GM21529 (cell line): Measurements from ENCODE around the gene MARCO.
"Not testable (repeated sequence)": the region's sequence is repeated elsewhere in the genome, so short reads cannot be mapped to it uniquely, and the experiment has no call there.

ENCODE experiments used
- ATAC-seq: cut with Tn5 transposase; IDR thresholded peaks from one replicate; pipeline ENCODE4 v1.9.1; 2021; ENCODE audit not compliant: unreplicated experiment

MARCO gene

DNA sequence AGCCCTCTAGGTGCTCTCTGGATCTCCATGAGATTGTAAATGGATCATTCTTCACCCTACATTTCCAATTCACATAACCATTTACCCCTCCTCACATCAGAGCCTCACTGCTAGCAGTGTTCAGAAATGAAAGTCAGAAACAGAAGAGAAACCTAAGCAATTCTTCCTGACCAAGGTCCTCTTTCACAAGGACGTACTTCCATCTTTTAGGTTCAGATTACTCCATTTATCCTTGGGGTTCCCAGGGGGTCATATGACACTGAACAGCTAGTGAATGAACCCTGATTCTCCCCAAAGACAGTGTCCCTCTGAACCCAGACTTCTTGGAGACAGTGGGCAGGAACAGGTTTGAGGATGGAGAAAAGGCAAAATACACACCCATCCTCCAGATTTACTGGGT, 12.9 kb upstream of the MARCO start:
- ATAC-seq, result no peak

DNA sequence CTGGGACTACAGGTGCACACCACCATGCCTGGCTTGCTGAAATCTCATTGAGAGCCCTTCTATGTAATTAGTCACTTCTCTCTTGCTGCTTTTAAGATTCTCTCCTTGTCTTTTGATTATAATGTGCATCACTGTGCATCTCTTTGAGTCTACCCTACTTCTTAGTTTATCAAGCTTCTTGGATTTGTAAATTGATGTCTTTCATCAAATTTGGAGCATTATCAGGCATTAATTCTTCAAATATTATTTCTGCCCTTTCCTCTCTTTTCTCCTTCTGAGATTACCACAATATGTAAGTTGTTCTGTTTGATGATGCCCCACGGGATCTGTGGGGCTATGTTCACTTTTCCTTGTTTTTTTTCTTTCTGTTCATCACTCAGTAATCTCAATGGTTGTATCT, 9.0 kb upstream of the MARCO start:
- no peak for ATAC-seq

GRCh38 chr2:118936306-118936705, 5.7 kb upstream of the MARCO start:
- ATAC-seq, result no peak

GRCh38 chr2:118936936-118937335, 5.1 kb upstream of the MARCO start:
- no peak for ATAC-seq

- no peak for ATAC-seq
Observed at GRCh38 chr2:118937817-118938216, 4.2 kb upstream of the MARCO start.

DNA sequence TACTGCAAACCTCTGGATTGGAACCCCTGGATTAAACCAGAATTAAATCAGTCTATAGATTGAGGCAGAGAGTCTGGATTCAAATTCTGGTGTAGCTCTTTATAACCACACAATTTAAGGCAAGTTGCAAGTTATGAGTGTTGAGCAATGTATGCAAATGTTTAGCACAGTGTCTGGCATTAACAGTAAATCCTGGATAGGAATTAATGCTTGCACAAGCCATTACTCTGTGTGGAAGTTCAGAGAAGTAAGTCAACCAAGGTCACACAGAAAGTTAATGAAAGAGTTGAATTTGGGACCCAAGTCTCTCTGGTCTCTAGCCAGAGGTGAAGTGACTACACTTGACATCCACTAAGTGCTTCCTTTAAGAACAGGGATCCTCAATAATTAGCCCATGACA, 2.0 kb upstream of the MARCO start:
- no peak for ATAC-seq

DNA sequence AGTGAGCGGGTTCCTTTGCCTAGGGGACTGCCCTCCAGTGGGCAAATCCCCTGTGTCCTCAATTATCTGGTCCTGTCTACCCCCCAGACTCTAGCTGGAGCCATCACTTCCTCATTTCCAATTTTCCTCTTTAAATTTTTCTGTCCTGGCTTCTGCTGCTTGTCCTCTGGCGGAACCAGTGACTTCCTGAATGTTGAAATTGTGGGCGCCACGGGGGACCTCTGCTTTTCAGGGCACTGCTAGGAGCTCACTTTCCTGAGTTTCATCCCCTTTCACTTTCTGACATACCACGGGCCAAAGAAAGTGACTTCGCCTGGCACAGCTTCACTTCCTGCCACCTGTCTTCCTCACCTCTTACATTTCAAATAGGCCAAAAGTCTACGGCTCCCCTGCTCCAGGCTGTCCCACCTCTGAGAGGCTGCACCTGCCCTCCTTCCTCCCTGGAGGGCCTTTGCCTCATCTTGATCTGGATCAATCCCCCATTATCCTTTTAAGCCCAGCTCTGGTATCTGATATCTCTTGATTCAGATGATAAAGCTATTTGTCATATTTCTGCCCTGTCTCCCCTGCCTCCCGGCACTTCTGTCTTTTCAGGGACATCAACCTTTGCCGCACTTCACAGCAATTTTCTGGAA, 1.4 kb upstream of the MARCO start:
- no peak for ATAC-seq

GRCh38 chr2:118943286-118943685, 1.3 kb downstream of the MARCO start:
- ATAC-seq, result no peak

- no peak for ATAC-seq
Observed at GRCh38 chr2:118945881-118946280, 3.9 kb downstream of the MARCO start.

DNA sequence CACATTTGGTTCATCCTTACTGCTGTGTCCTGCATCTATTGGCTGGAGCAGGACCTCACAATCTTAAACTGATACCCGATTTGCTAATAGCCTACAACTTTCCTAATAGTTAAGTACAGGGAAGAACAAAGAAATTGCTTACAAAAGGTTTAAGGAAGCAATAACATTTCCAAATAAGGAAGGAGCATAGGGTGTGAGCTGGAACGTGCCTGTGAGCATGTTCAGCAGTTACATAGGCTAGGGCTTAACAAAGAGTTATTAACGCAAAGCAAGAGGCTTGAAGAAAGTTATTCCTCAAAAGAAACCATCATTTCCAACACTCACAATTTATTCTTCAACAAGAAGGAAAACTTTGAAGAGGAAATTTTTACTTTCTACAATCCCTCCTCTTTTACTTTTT, 6.3 kb downstream of the MARCO start:
- ATAC-seq, result not testable (repeated sequence)

DNA sequence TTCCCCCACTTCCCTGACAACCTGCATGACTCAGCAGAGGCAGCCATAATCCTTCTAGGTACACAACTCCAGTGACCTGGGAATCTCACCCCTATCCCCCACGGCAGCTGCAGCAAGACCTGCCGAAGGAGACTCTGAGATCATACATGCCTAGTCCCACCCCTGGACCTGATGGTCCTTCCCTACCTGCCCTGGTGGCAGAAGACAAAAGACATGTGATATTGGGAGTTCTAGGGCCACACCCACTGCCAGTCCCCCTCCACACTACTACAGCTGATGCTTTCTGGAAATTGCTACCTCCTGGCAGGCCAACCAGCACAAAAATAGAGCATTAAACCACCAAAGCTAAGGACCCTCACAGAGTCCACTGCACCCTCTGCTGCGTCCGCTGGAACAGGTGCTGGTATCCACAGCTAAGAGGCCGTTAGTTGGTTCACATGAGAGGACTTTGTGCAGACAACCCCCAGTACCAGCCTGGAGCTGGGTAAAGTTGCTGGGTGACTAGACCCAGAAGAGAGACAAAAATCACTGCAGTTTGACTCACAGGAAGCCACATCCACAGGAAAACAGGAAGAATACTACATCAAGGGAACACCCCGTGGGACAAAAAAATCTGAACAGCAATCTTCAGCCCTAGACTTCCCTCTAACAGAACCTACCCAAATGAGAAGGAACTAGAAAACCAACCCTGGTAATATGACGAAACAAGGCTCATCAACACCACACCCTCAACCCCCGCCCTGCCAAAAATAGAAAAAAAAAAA, 12.5 kb downstream of the MARCO start:
- ATAC-seq, result no peak

GRCh38 chr2:118965737-118966136, 23.7 kb downstream of the MARCO start:
- no peak for ATAC-seq

DNA sequence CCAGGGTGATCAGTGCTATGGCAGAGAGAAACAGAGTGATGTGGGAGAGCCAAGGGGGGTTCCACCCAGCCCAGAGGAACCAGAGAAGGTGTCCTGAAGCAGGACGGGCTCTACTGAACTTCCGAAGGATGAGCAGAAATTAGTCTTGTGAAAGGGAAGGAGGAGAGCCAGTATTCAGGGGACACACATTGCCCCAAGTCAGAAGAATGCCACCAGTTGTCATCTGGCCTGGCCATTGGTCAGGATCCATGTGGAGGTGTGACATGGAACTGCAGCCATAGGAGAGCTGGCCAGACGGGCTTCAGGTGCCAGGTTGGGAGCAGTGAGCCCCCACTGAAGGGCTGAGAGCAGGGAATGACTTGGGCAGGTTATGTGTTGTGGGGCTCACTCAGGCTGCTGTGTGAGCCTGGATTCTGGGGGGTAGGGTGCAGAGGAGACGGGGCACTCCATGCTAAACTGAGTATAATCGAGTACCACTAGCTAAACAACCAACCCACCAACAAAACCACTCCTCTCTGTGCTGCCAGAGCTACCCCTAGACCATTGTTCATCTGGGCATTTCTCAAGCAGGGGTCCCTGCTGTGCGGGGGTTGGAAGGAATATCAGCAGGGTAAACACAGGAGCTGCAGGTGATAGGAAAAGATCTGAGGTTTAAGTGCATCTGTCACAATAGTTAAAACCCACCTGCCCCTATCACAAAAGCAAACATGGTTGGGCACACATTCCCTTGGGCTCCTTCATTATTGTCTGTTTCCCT, 25.3 kb downstream of the MARCO start:
- ATAC-seq, result no peak

DNA sequence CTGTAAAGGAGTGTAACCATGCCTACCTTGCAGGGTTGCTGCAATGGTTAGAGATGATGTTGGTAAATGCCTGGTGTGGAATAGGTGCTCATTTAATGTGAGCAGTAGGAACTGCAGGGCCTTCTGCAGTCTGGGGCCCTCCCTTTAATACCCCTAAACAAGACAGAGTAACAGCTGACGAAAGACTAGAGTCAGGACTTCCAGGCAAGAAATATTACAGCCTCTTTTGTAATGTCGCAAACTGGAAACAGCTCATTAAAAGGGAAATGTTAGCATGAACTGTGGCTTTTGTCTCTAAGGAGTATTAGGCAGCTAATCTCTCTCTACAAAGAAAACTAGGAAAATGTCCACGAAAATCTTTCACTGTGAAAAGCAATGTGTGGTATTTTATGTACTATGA, 26.0 kb downstream of the MARCO start:
- ATAC-seq, result no peak

- no peak for ATAC-seq
Observed at GRCh38 chr2:118968961-118969733, 27.2 kb downstream of the MARCO start.

DNA sequence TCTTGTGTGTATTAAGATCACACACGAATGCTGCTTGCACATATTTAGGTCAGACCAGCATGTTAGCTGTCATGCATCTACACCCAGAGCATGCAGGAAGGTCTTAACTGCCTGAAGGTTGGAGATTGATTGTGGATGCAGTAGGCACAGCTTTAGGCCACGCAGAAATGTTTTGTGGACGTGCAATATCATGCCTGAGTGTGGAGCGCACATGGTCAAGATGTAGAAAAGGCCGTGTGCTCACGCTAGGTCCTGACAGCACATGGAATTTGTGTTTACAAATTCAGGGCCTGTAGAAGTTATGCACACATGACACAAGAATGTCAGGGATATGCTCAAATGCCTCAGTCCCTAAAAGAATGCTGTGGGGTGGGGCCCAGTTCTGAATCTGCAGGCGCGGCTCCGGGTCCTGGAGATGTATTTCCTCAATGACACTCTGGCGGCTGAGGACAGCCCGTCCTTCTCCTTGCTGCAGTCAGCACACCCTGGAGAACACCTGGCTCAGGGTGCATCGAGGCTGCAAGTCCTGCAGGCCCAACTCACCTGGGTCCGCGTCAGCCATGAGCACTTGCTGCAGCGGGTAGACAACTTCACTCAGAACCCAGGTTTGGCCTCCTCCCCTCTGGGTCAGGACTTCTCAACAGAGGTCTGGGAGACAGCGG, 27.9 kb downstream of the MARCO start:
- ATAC-seq, result no peak

DNA sequence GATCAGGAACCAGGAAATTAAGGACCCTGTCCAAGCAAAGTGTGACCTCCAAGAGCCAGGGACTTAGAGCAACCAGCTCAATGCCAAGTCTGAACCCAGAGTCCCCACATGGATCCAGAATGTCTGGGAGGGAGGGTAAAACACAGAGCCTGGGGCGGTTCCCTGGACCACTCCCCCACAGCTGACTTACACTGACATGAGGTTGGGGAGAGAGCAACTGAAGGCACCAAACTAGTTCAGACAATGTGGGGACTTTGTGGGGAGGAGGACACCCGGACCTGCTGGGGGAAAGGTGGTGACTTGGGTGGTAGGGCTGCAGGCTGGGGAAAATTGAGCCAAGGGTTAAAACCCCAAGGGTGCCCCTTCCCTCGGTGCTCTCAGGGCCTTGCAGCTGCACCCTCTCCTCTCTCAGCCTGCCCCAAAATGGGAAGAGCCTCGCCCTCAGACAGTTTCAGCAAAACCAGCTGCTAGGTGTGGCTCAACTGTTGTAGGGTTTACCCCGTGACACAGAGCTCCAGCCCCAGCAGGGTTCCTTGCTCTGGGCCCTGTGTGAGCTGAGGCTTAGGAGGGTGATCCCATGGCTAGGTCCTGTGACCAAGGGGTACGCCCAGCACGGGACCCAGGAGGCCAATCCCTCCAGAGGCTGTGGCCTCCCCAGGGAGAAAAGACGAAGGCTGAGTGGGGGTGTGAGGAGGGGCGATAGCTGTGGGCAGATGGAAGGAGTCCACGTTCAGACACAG, 28.6 kb downstream of the MARCO start:
- no peak for ATAC-seq

DNA sequence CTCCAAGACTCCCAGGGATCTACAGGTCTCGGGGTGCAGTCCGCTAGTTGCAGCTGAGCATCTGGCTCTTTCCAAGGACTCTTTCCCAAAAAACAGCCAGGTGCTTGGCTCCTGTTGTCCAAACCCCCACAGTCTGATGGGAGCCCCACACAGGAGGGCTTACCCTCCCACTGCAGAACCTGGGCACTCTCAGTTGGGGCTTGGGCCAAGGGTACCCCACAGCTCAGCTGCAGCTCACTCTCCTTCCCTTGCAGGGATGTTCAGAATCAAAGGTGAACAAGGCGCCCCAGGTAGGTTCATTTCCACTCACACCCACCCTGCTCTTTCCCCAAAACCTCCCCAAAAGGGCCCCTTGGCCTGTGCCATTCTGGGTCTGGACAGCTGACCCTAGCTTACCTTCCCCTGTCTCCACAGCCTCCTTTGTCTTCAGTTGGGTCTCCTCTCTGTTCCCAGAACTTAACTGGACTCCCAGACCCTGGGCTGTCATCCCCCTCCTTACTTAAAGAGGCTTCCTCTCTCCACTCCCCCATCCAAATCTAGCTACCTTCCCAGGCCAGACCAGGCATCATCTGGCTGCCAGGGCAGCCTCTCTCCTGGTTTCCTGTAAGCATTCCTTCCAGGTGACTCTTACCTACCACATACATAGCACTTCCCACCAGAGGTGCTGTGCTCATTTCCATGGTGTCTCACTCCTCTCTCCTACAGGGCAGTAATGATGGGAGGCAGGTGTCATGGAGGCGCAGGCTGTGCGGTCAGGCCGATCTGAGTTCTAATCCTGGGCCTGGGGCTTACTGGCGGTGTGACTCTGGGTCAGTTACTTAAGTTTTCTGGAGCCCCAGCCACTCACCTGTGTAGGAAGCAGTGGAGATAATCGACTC, 29.5 kb downstream of the MARCO start:
- no peak for ATAC-seq

DNA sequence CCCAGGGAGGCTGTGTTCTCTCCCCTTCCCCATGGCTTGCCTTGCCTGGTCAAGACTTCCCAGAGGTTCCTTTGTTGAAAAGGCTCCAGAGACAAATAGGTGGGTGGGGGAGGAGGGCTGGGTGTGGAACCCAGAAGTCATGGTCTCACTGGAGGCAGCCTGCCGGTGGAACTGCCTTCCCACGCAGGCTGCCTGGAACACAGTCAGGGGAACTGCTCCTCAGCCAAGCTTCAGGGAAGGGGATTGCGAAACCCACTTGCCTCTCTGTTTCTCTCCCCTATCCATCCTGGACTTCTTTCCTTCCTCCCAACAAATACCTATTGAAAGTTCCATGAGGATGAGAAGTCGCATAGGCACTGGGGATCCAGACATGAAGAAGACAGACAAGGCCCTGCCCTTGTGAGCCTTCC, 31.6 kb downstream of the MARCO start:
- no peak for ATAC-seq
